Testis (tissue), 2 donors: ENCODE data around the gene TSPAN14.

Experiments used
- CTCF ChIP-seq, 3 experiments: fragments of 450-650 bp in 2 of 3; fragments of 200-600 bp in 1 of 3; sonication (generic) in 1 of 3; IDR thresholded peaks; one replicate each; pipeline ENCODE4 v1.5.1; 2016 to 2019; ENCODE audit warnings: antibody characterized with exemption in 3 of 3, mild to moderate bottlenecking in 2 of 3, moderate library complexity in 1 of 3
- POLR2A ChIP-seq: fragments of 450-650 bp; IDR thresholded peaks from one replicate; pipeline ENCODE4 v1.6.1; 2017; ENCODE audit warnings: antibody characterized with exemption, mild to moderate bottlenecking, moderate library complexity

GRCh38 chr10:80406204-80406603 is 47.9 kb upstream of the TSPAN14 start:
- TF ChIP-seq POLR2A (no peak), CTCF (IDR thresholded peaks at IDR 0.05) (no peak)
